Gastrocnemius medialis (tissue), 4 donors: ENCODE data around the gene UTP14C. TPM values are rescaled to one million over a fixed set of nuclear protein-coding genes. Genes with fewer than 3 reads are reported as not detected.
"Not testable (repeated sequence)": the region's sequence is repeated elsewhere in the genome, so short reads cannot be mapped to it uniquely, and the experiment has no call there.

Experiments used
- ATAC-seq, 2 donors: fragments of 150-250 bp; one replicate each; pipeline ENCODE4 v1.9.1; 2016
- DNase-seq, 2 donors: peaks; one replicate each; pipeline ENCODE4 v3.0.0-alpha.2; 2019
- H3K27ac ChIP-seq, 4 donors: fragments of 200-600 bp; sonication (generic); 1 replicate in 1 of 4; 2 replicates in 3 of 4; pipeline ENCODE4 v1.5.1; 2016 to 2018; ENCODE audit warnings: mild to moderate bottlenecking in 2 of 4, moderate library complexity in 1 of 4
- H3K27me3 ChIP-seq, 3 donors: fragments of 200-600 bp; sonication (generic) in 2 of 3; 1 replicate in 1 of 3; 2 replicates in 2 of 3; pipeline versions ENCODE4 v1.5.1 to v1.6.0; 2016 to 2019; ENCODE audit warnings: mild to moderate bottlenecking in 1 of 3, moderate library complexity in 1 of 3
- H3K36me3 ChIP-seq, 2 donors: fragments of 200-600 bp; sonication (generic) in 1 of 2; one replicate each; pipeline ENCODE4 v1.5.1; 2017 to 2018
- H3K4me1 ChIP-seq, 2 donors: fragments of 200-600 bp; sonication (generic) in 1 of 2; one replicate each; pipeline ENCODE4 v1.5.1; 2016 to 2017; ENCODE audit warnings: mild to moderate bottlenecking in 2 of 2
- H3K4me3 ChIP-seq, 4 donors: fragments of 200-600 bp; sonication (generic) in 3 of 4; 1 replicate in 1 of 4; 2 replicates in 3 of 4; pipeline ENCODE4 v1.5.1; 2016 to 2019; ENCODE audit warnings: mild to moderate bottlenecking in 2 of 4
- H3K9me3 ChIP-seq, 3 donors: fragments of 200-600 bp; sonication (generic) in 2 of 3; 1 replicate in 1 of 3; 2 replicates in 2 of 3; pipeline ENCODE4 v1.5.1; 2016 to 2019
- CTCF ChIP-seq, 5 experiments: fragments of 450-650 bp in 3 of 5; fragments of 200-600 bp in 2 of 5; sonication (generic) in 2 of 5; IDR thresholded peaks in 4 of 5; conservative IDR thresholded peaks in 1 of 5; 1 replicate in 4 of 5; 2 replicates in 1 of 5; pipeline ENCODE4 v1.5.1; 2016 to 2019; ENCODE audit warnings: antibody characterized with exemption in 5 of 5, mild to moderate bottlenecking in 3 of 5, moderate library complexity in 3 of 5
- POLR2A ChIP-seq, 2 donors: fragments of 450-650 bp; IDR thresholded peaks; one replicate each; pipeline ENCODE4 v1.6.1; 2017; ENCODE audit warnings: antibody characterized with exemption in 2 of 2, mild to moderate bottlenecking in 2 of 2, moderate library complexity in 2 of 2
- in situ Hi-C, 4 donors: fragments of 200-750 bp; cut with MboI; loops; one replicate each; pipeline versions ENCODE4 v1.15.0 to v1.8.0; 2017; ENCODE audit warnings: low sequenced_read_pairs in 4 of 4
- intact Hi-C: fragments of 100-400 bp; cut with DNase I; formaldehyde crosslinking; loops from one replicate; pipeline ENCODE4 v1.15.1; 2023; ENCODE audit warnings: low total_unique reads
- total RNA-seq, 4 donors: library from RNA; depleted of rRNA; stranded (reverse); fragments of >200 nt; gene quantifications; one replicate each; pipeline versions ENCODE4 v1.1.0 to v1.2.3, GENCODE V29; 2016

Gene UTP14C
- total RNA-seq, 4 donors from 2014 or later, result 8.1 to 11.4 (median 9.5) TPM

GRCh38 chr13:51978796-51979556 is 45.5 kb upstream of the UTP14C start:
- DNase-seq (no peak), ATAC-seq (no peak)
- H3K9me3 ChIP-seq, result no peaks in the 10 kb centered on the region
- H3K27ac ChIP-seq, result no peak overlapping the region
- H3K27me3 ChIP-seq, result no peaks in the 10 kb centered on the region
- TF ChIP-seq CTCF (IDR thresholded peaks at IDR 0.05 in 4 of 5, conservative IDR thresholded peaks at IDR 0.05 in 1 of 5) (no peak), POLR2A (IDR thresholded peaks at IDR 0.05) (no peak)
- no peaks in the 10 kb centered on the region for H3K4me1 ChIP-seq
- no peak overlapping the region for H3K4me3 ChIP-seq
- H3K36me3 ChIP-seq, result no peaks in the 10 kb centered on the region
- intact Hi-C loops (no loop called here), in situ Hi-C loops (no loop called here)

- Histone ChIP-seq H3K27ac (no peak overlapping the region), H3K4me3 (no peak overlapping the region), H3K27me3 (no peaks in the 10 kb centered on the region), H3K36me3 (no peaks in the 10 kb centered on the region), H3K9me3 (no peaks in the 10 kb centered on the region), H3K4me1 (no peaks in the 10 kb centered on the region)
- intact Hi-C loops, result no loop called here
- in situ Hi-C loops, result no loop called here
- no peak for TF ChIP-seq POLR2A (IDR thresholded peaks at IDR 0.05)
- no peak for TF ChIP-seq CTCF (IDR thresholded peaks at IDR 0.05 in 4 of 5, conservative IDR thresholded peaks at IDR 0.05 in 1 of 5)
- ATAC-seq (no peak), DNase-seq (no peak)
Measured at GRCh38 chr13:51980908-51981307, 43.6 kb upstream of the UTP14C start.

GRCh38 chr13:51981355-51981754 is 43.1 kb upstream of the UTP14C start:
- Histone ChIP-seq H3K27me3 (no peaks in the 10 kb centered on the region), H3K4me1 (no peaks in the 10 kb centered on the region), H3K27ac (no peak overlapping the region), H3K9me3 (no peaks in the 10 kb centered on the region), H3K36me3 (no peaks in the 10 kb centered on the region), H3K4me3 (no peak overlapping the region)
- in situ Hi-C loops, result no loop called here
- ATAC-seq (no peak), DNase-seq (no peak)
- TF ChIP-seq POLR2A (IDR thresholded peaks at IDR 0.05) (no peak), CTCF (IDR thresholded peaks at IDR 0.05 in 4 of 5, conservative IDR thresholded peaks at IDR 0.05 in 1 of 5) (no peak)
- intact Hi-C loops, result no loop called here

GRCh38 chr13:51983292-51983691 is 41.2 kb upstream of the UTP14C start:
- H3K36me3 ChIP-seq, H3K9me3 ChIP-seq, H3K27me3 ChIP-seq, intact Hi-C loops, ATAC-seq, in situ Hi-C loops, H3K27ac ChIP-seq, H3K4me1 ChIP-seq, DNase-seq, H3K4me3 ChIP-seq: not testable (repeated sequence)

GRCh38 chr13:51984904-51985303 is 39.6 kb upstream of the UTP14C start:
- H3K4me3 ChIP-seq, H3K27me3 ChIP-seq, H3K27ac ChIP-seq, intact Hi-C loops, H3K4me1 ChIP-seq, H3K36me3 ChIP-seq, DNase-seq, H3K9me3 ChIP-seq, in situ Hi-C loops, ATAC-seq: not testable (repeated sequence)
